Caco-2 (cell line): ENCODE data around the gene MAGI1. TPM values are rescaled to one million over a fixed set of nuclear protein-coding genes. Genes with fewer than 3 reads are reported as not detected.

Experiments
- BruUV-seq: library from RNA; stranded (reverse); fragments of 400-500 nt; replicated peaks from 2 replicates; lab custom pipeline; 2021; lab: Mats Ljungman, UMichigan
- CTCF ChIA-PET: fragments of 300-600 bp; sonication (Branson Sonifier 250); formaldehyde crosslinking; loops from one replicate; lab custom pipeline; 2022; ENCODE audit warnings: antibody characterized with exemption; lab: Charles Lee
- POLR2A ChIA-PET: fragments of 300-600 bp; sonication (Branson Sonifier 250); formaldehyde crosslinking; loops from one replicate; lab custom pipeline; 2022; ENCODE audit warnings: antibody characterized with exemption; lab: Charles Lee
- DNase-seq, 2 experiments: peaks; one replicate each; pipeline versions ENCODE4 v3.0.0 to v3.0.0-alpha.2; 2020 to 2022
- H3K27me3 ChIP-seq: replicated peaks from 2 replicates; pipeline ENCODE4 v1.6.0; 2011; ENCODE audit warnings: low read length; ENCODE audit not compliant: control insufficient read depth, insufficient read depth
- H3K36me3 ChIP-seq: 2 replicates; pipeline ENCODE4 v1.5.1; 2011; ENCODE audit warnings: low read length; ENCODE audit not compliant: control insufficient read depth, insufficient read depth
- H3K4me1 ChIP-seq: fragments of 250-450 bp; sonication (Bioruptor Pico); 2 replicates; pipeline ENCODE4 v1.5.1; 2020; ENCODE audit warnings: mild to moderate bottlenecking
- H3K4me3 ChIP-seq: 2 replicates; pipeline ENCODE4 v1.5.1; 2011; ENCODE audit warnings: low read depth, mild to moderate bottlenecking, control low read depth, low read length
- H3K9me3 ChIP-seq: fragments of 250-450 bp; sonication (Bioruptor Pico); 2 replicates; pipeline ENCODE4 v1.5.1; 2020; ENCODE audit warnings: mild to moderate bottlenecking, moderate library complexity
- H3K27ac Mint-ChIP-seq: one replicate; pipeline ENCODE4 v1.8.0; 2022; ENCODE audit warnings: mixed read lengths; ENCODE audit not compliant: unreplicated experiment
- H3K27me3 Mint-ChIP-seq: one replicate; pipeline ENCODE4 v1.8.0; 2022; ENCODE audit warnings: mixed read lengths; ENCODE audit not compliant: insufficient read depth, unreplicated experiment
- H3K36me3 Mint-ChIP-seq: one replicate; pipeline ENCODE4 v1.8.0; 2022; ENCODE audit warnings: mild to moderate bottlenecking, mixed read lengths; ENCODE audit not compliant: insufficient read depth, unreplicated experiment
- H3K4me1 Mint-ChIP-seq: one replicate; pipeline ENCODE4 v1.8.0; 2022; ENCODE audit warnings: low read depth, mixed read lengths; ENCODE audit not compliant: unreplicated experiment
- H3K4me3 Mint-ChIP-seq: one replicate; pipeline ENCODE4 v1.8.0; 2022; ENCODE audit warnings: mild to moderate bottlenecking, moderate library complexity, mixed read lengths; ENCODE audit not compliant: unreplicated experiment
- H3K9me3 Mint-ChIP-seq: one replicate; pipeline ENCODE4 v1.8.0; 2022; ENCODE audit warnings: mixed read lengths; ENCODE audit not compliant: unreplicated experiment
- intact Hi-C: fragments of 100-400 bp; cut with micrococcal nuclease; formaldehyde crosslinking; loops from one replicate; pipeline ENCODE4 v1.10.0; 2022; ENCODE audit not compliant: unreplicated experiment
- total RNA-seq: library from RNA; stranded (reverse); gene quantifications from 2 replicates; pipeline ENCODE4 v1.2.3, GENCODE V29; 2022
- TF ChIP-seq, protein P1 (sequence below), 2 experiments: fragments of 200-600 bp in 1 of 2; IDR thresholded peaks; 1 replicate in 1 of 2; 2 replicates in 1 of 2; pipeline versions ENCODE4 v1.5.1 to v1.8.0; 2011 to 2022; ENCODE audit warnings: antibody characterized with exemption in 1 of 2, control low read depth in 1 of 2, inconsistent platforms in 1 of 2, low read depth in 1 of 2, low read length in 1 of 2, mild to moderate bottlenecking in 1 of 2, moderate library complexity in 1 of 2; ENCODE audit not compliant: insufficient read depth in 1 of 2, severe bottlenecking in 1 of 2, unreplicated experiment in 1 of 2

Gene MAGI1
- total RNA-seq, 1 experiment from 2014 or later: 64.9 TPM

DNA sequence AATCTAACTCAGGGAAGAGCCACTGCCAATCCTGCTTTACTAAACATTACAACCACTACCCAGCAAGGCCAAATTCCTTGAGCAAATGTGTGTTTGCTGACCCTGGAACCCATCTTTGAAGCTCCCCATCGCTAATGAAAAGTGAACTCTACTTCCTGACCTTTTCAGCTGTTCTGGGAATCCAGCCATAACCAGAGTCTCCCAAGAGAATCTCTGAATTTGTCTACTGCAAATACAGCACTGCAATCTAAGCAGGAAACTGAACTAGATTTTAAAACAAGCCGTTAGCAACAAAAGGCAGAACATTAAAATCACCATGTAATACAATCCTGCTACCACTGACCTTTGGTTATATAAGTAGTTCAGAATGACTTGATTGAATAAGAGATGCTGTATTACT is 309.2 kb downstream of the MAGI1 start:
- H3K4me1 ChIP-seq: peaks cover 4% of the 10 kb centered on the region; the same call in 1 of the 2 replicates
- no peak overlapping the region for H3K4me3 ChIP-seq
- H3K9me3 ChIP-seq: no peaks in the 10 kb centered on the region
- ChIA-PET CTCF (no interaction called here), POLR2A (no interaction called here)
- BruUV-seq: no TSS peak
- no peak overlapping the region for H3K27ac Mint-ChIP-seq
- DNase-seq: no peak
- peaks cover 2% of the 10 kb centered on the region for H3K36me3 Mint-ChIP-seq
- H3K4me1 Mint-ChIP-seq: no peaks in the 10 kb centered on the region
- no peaks in the 10 kb centered on the region for H3K9me3 Mint-ChIP-seq
- TF ChIP-seq, protein P1, sequence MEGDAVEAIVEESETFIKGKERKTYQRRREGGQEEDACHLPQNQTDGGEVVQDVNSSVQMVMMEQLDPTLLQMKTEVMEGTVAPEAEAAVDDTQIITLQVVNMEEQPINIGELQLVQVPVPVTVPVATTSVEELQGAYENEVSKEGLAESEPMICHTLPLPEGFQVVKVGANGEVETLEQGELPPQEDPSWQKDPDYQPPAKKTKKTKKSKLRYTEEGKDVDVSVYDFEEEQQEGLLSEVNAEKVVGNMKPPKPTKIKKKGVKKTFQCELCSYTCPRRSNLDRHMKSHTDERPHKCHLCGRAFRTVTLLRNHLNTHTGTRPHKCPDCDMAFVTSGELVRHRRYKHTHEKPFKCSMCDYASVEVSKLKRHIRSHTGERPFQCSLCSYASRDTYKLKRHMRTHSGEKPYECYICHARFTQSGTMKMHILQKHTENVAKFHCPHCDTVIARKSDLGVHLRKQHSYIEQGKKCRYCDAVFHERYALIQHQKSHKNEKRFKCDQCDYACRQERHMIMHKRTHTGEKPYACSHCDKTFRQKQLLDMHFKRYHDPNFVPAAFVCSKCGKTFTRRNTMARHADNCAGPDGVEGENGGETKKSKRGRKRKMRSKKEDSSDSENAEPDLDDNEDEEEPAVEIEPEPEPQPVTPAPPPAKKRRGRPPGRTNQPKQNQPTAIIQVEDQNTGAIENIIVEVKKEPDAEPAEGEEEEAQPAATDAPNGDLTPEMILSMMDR (IDR thresholded peaks at IDR 0.05; ENCODE audit: insufficient read depth in 1 of 2, low read depth in 1 of 2, low read length in 1 of 2, severe bottlenecking in 1 of 2, unreplicated experiment in 1 of 2): no peak
- intact Hi-C loops: no loop called here
- no peaks in the 10 kb centered on the region for H3K27me3 Mint-ChIP-seq
- no peaks in the 10 kb centered on the region for H3K36me3 ChIP-seq
- H3K27me3 ChIP-seq: no peaks in the 10 kb centered on the region
- H3K4me3 Mint-ChIP-seq: no peak overlapping the region

- POLR2A ChIA-PET: no interaction called here
- no TSS peak for BruUV-seq
- intact Hi-C loops: no loop called here
- CTCF ChIA-PET: interaction anchor here (0.9 kb wide), 1 partner anchor 289 kb away, joined by 4 read pairs; no protein-coding TSS in a partner anchor
- no peaks in the 10 kb centered on the region for H3K9me3 ChIP-seq
- Mint-ChIP-seq H3K4me1 (no peaks in the 10 kb centered on the region), H3K9me3 (no peaks in the 10 kb centered on the region), H3K27ac (no peak overlapping the region), H3K27me3 (no peaks in the 10 kb centered on the region), H3K4me3 (no peak overlapping the region), H3K36me3 (peaks cover 5% of the 10 kb centered on the region)
- no peaks in the 10 kb centered on the region for H3K36me3 ChIP-seq
- peaks cover 4% of the 10 kb centered on the region; the same call in 1 of the 2 replicates for H3K4me1 ChIP-seq
- no peak overlapping the region for H3K4me3 ChIP-seq
- H3K27me3 ChIP-seq: no peaks in the 10 kb centered on the region
- no peak for DNase-seq
- TF ChIP-seq, protein P1 (IDR thresholded peaks at IDR 0.05; ENCODE audit: insufficient read depth in 1 of 2, low read depth in 1 of 2, low read length in 1 of 2, severe bottlenecking in 1 of 2, unreplicated experiment in 1 of 2): no peak
Observed at GRCh38 chr3:65728138-65728537, 310.6 kb downstream of the MAGI1 start.

DNA sequence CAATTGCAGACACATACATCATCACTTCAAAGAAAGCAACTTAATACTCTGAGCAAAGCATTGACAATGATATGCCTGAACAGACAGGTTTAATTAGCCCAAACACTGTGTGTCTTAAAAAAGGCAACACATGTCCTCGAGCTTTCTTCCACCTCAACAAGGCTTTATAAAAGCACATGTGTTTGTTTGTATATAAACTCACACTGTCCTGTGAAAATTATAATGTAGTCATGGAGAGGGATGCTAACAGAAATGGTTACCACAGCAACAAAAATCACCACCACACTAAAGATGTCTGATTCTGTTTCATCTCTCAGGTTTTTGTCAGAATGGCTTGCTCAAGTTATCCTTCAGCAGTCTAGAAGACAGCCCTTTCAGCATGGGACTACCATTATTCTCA is 314.7 kb downstream of the MAGI1 start:
- peaks cover 5% of the 10 kb centered on the region for H3K36me3 Mint-ChIP-seq
- ChIA-PET CTCF (no interaction called here), POLR2A (no interaction called here)
- Histone ChIP-seq H3K4me1 (no peaks in the 10 kb centered on the region), H3K4me3 (no peak overlapping the region), H3K9me3 (no peaks in the 10 kb centered on the region), H3K27me3 (no peaks in the 10 kb centered on the region), H3K36me3 (no peaks in the 10 kb centered on the region)
- H3K4me3 Mint-ChIP-seq: no peak overlapping the region
- no TSS peak for BruUV-seq
- intact Hi-C loops: no loop called here
- TF ChIP-seq, protein P1 (IDR thresholded peaks at IDR 0.05; ENCODE audit: insufficient read depth in 1 of 2, low read depth in 1 of 2, low read length in 1 of 2, severe bottlenecking in 1 of 2, unreplicated experiment in 1 of 2): no peak
- no peaks in the 10 kb centered on the region for H3K27me3 Mint-ChIP-seq
- H3K9me3 Mint-ChIP-seq: no peaks in the 10 kb centered on the region
- DNase-seq: no peak
- no peak overlapping the region for H3K27ac Mint-ChIP-seq
- no peaks in the 10 kb centered on the region for H3K4me1 Mint-ChIP-seq
